Right atrium auricular region (tissue), 2 donors: ENCODE measurements around the gene BRD1. TPM values are rescaled to one million over a fixed set of nuclear protein-coding genes. Genes with fewer than 3 reads are reported as not detected.
"Not testable (repeated sequence)": the region's sequence is repeated elsewhere in the genome, so short reads cannot be mapped to it uniquely, and the experiment has no call there.

ENCODE experiments used
- DNase-seq: peaks from one replicate; pipeline ENCODE4 v3.0.0-alpha.2; 2019; ENCODE audit warnings: low spot score
- H3K27ac ChIP-seq, 2 donors: fragments of 200-600 bp; sonication (generic); 1 replicate in 1 of 2; 2 replicates in 1 of 2; pipeline ENCODE4 v1.5.1; 2016 to 2019
- H3K27me3 ChIP-seq, 2 donors: fragments of 200-600 bp; sonication (generic); one replicate each; pipeline versions ENCODE4 v1.5.1 to v1.6.0; 2017 to 2019
- H3K36me3 ChIP-seq: fragments of 200-600 bp; sonication (generic); one replicate; pipeline ENCODE4 v1.5.1; 2016
- H3K4me1 ChIP-seq, 2 donors: fragments of 200-600 bp; sonication (generic); one replicate each; pipeline versions ENCODE4 v1.5.1 to v1.6.0; 2017 to 2019
- H3K4me3 ChIP-seq, 2 donors: fragments of 200-600 bp; sonication (generic); 1 replicate in 1 of 2; 2 replicates in 1 of 2; pipeline ENCODE4 v1.5.1; 2017 to 2019; ENCODE audit warnings: mild to moderate bottlenecking in 1 of 2, moderate library complexity in 1 of 2
- H3K9me3 ChIP-seq, 2 donors: fragments of 200-600 bp; sonication (generic); one replicate each; pipeline ENCODE4 v1.5.1; 2019
- total RNA-seq, 2 donors: library from RNA; depleted of rRNA; stranded (reverse); fragments of >200 nt; gene quantifications; one replicate each; pipeline ENCODE4 v1.1.0, GENCODE V29; 2016
- TF ChIP-seq, protein P1 (sequence below), 2 donors: fragments of 200-600 bp; sonication (generic); IDR thresholded peaks; one replicate each; pipeline ENCODE4 v1.5.1; 2019; ENCODE audit warnings: antibody characterized with exemption in 2 of 2

The BRD1 gene
- total RNA-seq, 2 donors from 2014 or later, result 17.7 to 20.8 TPM

GRCh38 chr22:49856343-49856742, 28.7 kb upstream of the BRD1 start:
- Histone ChIP-seq H3K4me3 (no peak overlapping the region), H3K9me3 (no peaks in the 10 kb centered on the region), H3K4me1 (peaks cover 0 to 24% of the 10 kb centered on the region in 2 donors), H3K27me3 (no peaks in the 10 kb centered on the region), H3K36me3 (no peaks in the 10 kb centered on the region), H3K27ac (no peak overlapping the region)
- TF ChIP-seq, protein P1, sequence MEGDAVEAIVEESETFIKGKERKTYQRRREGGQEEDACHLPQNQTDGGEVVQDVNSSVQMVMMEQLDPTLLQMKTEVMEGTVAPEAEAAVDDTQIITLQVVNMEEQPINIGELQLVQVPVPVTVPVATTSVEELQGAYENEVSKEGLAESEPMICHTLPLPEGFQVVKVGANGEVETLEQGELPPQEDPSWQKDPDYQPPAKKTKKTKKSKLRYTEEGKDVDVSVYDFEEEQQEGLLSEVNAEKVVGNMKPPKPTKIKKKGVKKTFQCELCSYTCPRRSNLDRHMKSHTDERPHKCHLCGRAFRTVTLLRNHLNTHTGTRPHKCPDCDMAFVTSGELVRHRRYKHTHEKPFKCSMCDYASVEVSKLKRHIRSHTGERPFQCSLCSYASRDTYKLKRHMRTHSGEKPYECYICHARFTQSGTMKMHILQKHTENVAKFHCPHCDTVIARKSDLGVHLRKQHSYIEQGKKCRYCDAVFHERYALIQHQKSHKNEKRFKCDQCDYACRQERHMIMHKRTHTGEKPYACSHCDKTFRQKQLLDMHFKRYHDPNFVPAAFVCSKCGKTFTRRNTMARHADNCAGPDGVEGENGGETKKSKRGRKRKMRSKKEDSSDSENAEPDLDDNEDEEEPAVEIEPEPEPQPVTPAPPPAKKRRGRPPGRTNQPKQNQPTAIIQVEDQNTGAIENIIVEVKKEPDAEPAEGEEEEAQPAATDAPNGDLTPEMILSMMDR (IDR thresholded peaks at IDR 0.05), result no peak
- DNase-seq, result no peak

GRCh38 chr22:49855251-49855911, 27.7 kb upstream of the BRD1 start:
- peak overlapping the region in 1 of 2 donors; percentile 69 for H3K4me3 ChIP-seq
- peaks cover 0 to 24% of the 10 kb centered on the region in 2 donors for H3K4me1 ChIP-seq
- no peaks in the 10 kb centered on the region for H3K27me3 ChIP-seq
- H3K9me3 ChIP-seq, result no peaks in the 10 kb centered on the region
- TF ChIP-seq, protein P1 (IDR thresholded peaks at IDR 0.05), result no peak
- H3K36me3 ChIP-seq, result no peaks in the 10 kb centered on the region
- no peak for DNase-seq
- H3K27ac ChIP-seq, result no peak overlapping the region

DNA sequence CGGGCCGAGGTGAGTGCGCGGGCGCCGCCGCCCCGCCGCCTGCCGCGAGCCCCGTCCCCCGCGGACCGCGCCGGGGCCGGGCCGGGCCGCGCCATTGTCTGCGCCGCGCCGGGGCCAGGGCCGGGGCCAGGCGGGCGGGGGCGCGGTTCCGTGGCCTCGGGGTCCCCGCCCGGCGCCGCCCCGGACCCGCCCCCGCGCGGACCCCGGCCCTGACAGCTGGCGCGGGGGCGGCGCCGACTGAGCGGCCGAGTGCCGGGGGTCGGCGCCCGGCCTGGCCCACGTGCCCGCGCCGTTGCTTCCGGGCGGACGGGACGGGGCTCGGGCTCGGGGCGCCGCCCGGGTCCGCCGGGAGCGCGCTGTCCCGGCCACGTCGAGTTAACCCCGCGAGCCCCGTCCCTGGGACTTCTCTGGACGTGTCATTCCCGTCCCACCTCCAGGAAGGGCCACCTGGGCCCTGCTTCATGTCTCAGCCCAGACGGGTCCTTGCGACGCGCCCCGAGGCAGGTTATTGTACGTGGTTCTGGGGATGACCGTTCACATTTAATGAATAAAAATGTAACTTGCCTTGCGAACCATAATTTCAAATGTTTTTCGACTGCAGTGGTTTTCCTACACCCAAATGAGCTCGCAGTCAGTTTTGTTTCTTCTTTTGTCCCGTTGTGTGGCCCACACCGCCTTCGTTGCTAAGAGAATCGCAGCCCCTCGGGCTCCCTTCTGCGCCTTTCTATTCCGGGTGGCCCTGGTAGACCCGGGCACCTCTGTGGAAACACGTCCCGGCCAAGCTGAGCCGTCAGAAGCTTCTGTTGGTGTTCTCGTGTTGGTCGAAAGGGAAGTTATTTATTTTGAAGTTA, 26.5 kb upstream of the BRD1 start:
- Histone ChIP-seq H3K27me3 (peaks cover 0 to 6% of the 10 kb centered on the region in 2 donors), H3K4me3 (peak overlapping the region; percentile 65 to 69), H3K36me3 (no peaks in the 10 kb centered on the region), H3K9me3 (no peaks in the 10 kb centered on the region), H3K27ac (peak overlapping the region; percentile 53 to 67), H3K4me1 (peaks cover 0 to 35% of the 10 kb centered on the region in 2 donors)
- DNase-seq, result no peak
- TF ChIP-seq, protein P1 (IDR thresholded peaks at IDR 0.05), result no peak

DNA sequence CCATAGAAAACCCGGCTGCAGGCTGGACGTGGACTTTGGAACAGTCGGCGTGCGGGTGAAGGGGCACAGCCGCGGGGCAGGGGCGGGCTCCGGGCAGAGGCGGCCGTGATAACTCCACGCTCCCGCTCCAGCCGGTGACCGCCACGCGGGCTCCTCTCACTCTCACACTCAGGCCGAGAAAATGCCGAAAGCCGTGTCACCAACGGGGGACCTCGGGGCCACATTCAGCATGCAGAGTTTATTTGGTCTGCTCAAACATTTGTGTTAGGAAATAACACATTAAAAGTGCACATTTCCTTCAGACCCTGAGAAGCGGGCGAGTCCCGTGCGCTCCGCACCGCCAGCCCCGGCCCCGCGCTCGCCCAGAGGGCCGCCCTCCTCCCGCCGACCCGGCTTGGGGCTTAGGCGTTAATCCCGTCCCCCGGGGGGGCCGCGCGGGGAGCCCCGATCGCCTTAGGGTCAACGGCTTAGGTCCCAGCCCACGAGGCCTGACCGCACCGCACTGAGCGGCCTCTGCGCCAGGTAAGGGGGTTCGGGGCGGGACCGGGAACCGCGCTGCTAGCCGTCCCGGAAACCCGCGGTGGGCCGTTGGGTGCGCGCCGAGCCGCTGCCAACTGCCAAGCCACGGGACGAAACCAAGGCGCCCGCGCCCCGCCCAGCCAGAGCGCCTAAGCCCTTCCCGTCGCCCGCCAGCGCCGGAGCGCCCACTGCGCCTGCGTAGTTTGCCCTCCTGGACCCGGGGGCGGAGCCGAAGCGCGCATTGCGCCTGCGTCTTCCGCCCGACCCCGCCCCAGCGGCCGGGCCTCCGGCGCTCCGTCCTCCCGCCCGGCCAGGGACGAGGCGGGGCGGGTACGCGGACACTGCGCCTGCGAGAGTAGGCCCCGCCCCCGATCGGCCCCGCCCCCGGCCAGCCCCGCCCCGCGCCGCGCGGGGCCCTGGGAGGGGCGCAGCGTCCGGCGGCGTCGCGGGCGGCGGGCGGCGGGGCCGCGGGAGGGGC, 25.5 kb upstream of the BRD1 start, which contains the start of gene ZBED4:
Gene ZBED4, plus strand, starts transcription at position 947 of the 997 bp plus-strand sequence. CDS start 29,819 bp downstream, outside the sequence.
- H3K36me3 ChIP-seq, result no peaks in the 10 kb centered on the region
- TF ChIP-seq, protein P1 (IDR thresholded peaks at IDR 0.05), result no peak
- peaks cover 3 to 16% of the 10 kb centered on the region in 2 donors for H3K27me3 ChIP-seq
- peak within 1 kb of the TSS; percentile 65 to 82 for H3K4me3 ChIP-seq
- H3K4me1 ChIP-seq, result peaks cover 0 to 45% of the 10 kb centered on the region in 2 donors
- DNase-seq, result peak; percentile 94
- peak within 1 kb of the TSS; percentile 91 to 94 for H3K27ac ChIP-seq
- H3K9me3 ChIP-seq, result no peaks in the 10 kb centered on the region

GRCh38 chr22:49852568-49852897, 24.9 kb upstream of the BRD1 start:
- Histone ChIP-seq H3K4me3 (peak overlapping the region; percentile 50 to 82), H3K27me3 (peaks cover 6 to 22% of the 10 kb centered on the region in 2 donors), H3K27ac (peak overlapping the region; percentile 91 to 94), H3K4me1 (peaks cover 0 to 48% of the 10 kb centered on the region in 2 donors)
- not testable (repeated sequence) for DNase-seq, H3K9me3 ChIP-seq, H3K36me3 ChIP-seq
